Measurements from ENCODE around the gene OR2C1. TPM values are rescaled to one million over a fixed set of nuclear protein-coding genes. Genes with fewer than 3 reads are reported as not detected.
A peak's percentile ranks its signal among the peaks of the same experiment; 100 is the strongest.

Gene OR2C1
- total RNA-seq, 1 experiment from 2014 or later: not detected

DNA sequence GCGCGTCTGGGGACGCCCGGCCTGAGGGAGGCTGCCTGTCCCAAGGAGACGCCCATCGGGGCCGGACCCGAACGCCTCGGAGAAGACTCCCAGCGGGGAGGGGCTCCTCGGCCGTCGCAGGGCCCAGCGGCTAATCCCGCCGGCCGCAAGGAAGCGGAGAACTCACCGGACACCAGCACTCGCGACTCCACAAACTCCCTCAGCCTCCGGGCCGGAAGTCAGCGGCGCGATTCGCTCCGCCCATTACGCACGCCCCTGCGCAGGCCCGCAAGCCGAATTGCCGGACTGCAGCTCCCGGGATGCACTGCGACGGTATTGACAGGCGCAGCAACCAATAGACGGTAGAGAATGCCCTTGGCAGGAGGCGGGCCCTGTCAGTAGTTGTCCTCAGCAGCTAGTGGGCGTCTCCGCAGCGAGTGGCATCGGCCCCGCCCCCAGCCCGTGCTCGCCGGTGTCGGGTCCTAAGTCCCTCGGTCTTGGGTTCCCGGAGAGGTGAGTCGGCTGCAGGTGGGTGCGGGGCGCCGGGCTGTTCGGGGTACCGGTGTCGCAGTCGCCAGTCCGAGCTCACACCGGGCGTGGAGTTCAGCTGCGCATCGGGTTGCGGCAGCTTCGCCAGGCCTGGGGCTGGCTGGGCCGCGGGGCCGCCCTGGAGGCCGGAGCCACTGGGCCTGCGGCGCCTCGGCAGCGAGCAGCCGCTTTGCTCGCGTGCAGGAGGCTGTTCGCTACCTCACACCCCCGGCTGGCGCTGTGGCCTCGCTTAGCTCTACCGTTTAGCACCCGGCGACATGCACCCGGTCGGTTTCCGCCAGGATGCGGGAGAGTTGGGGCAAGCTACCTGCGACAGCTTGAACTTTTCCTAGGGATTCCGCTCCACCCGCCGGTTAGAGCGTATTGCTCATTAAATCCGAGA lies 45.3 kb downstream of the OR2C1 start, which contains the start of the genes ZNF174 and ZSCAN32 (continued):
- 0 out of 2 replicates have a peak, but pooled peaks have one; percentile 62 for TF ChIP-seq ESRRA (CRISPR knock-in tag; IDR thresholded peaks at IDR 0.05; ENCODE audit: borderline replicate concordance)
- TF ChIP-seq, protein P1, sequence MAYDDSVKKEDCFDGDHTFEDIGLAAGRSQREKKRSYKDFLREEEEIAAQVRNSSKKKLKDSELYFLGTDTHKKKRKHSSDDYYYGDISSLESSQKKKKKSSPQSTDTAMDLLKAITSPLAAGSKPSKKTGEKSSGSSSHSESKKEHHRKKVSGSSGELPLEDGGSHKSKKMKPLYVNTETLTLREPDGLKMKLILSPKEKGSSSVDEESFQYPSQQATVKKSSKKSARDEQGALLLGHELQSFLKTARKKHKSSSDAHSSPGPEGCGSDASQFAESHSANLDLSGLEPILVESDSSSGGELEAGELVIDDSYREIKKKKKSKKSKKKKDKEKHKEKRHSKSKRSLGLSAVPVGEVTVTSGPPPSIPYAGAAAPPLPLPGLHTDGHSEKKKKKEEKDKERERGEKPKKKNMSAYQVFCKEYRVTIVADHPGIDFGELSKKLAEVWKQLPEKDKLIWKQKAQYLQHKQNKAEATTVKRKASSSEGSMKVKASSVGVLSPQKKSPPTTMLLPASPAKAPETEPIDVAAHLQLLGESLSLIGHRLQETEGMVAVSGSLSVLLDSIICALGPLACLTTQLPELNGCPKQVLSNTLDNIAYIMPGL (CRISPR knock-in tag; IDR thresholded peaks at IDR 0.05): peak; percentile 4; the same call in 1 of the 2 replicates
- no peak for TF ChIP-seq JAZF1 (CRISPR knock-in tag; IDR thresholded peaks at IDR 0.05)
- no peak for TF ChIP-seq RORB (CRISPR knock-in tag; IDR thresholded peaks at IDR 0.05)
- TF ChIP-seq, protein P2, sequence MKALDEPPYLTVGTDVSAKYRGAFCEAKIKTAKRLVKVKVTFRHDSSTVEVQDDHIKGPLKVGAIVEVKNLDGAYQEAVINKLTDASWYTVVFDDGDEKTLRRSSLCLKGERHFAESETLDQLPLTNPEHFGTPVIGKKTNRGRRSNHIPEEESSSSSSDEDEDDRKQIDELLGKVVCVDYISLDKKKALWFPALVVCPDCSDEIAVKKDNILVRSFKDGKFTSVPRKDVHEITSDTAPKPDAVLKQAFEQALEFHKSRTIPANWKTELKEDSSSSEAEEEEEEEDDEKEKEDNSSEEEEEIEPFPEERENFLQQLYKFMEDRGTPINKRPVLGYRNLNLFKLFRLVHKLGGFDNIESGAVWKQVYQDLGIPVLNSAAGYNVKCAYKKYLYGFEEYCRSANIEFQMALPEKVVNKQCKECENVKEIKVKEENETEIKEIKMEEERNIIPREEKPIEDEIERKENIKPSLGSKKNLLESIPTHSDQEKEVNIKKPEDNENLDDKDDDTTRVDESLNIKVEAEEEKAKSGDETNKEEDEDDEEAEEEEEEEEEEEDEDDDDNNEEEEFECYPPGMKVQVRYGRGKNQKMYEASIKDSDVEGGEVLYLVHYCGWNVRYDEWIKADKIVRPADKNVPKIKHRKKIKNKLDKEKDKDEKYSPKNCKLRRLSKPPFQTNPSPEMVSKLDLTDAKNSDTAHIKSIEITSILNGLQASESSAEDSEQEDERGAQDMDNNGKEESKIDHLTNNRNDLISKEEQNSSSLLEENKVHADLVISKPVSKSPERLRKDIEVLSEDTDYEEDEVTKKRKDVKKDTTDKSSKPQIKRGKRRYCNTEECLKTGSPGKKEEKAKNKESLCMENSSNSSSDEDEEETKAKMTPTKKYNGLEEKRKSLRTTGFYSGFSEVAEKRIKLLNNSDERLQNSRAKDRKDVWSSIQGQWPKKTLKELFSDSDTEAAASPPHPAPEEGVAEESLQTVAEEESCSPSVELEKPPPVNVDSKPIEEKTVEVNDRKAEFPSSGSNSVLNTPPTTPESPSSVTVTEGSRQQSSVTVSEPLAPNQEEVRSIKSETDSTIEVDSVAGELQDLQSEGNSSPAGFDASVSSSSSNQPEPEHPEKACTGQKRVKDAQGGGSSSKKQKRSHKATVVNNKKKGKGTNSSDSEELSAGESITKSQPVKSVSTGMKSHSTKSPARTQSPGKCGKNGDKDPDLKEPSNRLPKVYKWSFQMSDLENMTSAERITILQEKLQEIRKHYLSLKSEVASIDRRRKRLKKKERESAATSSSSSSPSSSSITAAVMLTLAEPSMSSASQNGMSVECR (CRISPR knock-in tag; IDR thresholded peaks at IDR 0.05; ENCODE audit: borderline replicate concordance): peak; percentile 81; the same call in 1 of the 2 replicates
- TF ChIP-seq, protein P3, sequence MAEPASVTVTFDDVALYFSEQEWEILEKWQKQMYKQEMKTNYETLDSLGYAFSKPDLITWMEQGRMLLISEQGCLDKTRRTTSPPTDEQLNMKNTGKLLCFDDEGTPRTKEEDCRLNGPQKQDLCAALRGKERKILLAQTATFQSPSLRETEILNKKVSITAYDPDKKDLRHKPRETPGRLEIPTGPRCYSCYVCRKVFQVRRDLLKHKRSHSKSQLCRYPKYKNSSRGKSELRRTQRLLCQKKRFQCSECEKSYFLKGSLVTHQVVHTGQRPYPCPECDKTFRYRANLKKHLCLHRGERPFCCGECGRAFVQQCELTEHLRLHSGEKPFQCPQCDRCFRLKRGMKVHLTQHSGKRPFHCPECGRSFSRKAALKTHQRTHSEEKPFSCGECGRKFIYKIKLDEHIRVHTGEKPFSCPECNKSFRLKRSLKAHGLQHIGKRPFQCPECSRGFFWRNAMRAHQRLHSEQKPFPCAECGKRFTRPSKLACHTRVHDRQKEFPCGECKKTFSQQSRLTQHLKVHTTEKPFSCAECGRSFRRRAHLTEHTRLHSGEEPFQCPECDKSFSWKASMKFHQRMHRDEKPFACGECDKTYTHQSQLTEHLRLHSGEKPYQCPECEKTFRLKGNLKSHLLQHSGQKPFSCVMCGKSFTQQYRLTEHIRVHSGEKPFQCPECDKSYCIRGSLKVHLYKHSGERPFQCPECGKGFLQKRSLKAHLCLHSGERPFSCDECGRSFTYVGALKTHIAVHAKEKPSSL (CRISPR knock-in tag; conservative IDR thresholded peaks at IDR 0.05): no peak
- TF ChIP-seq CREM (CRISPR knock-in tag; IDR thresholded peaks at IDR 0.05): peak; percentile 73
- peak; percentile 68 for TF ChIP-seq GABPB1 (CRISPR knock-in tag; IDR thresholded peaks at IDR 0.05)
- 0 out of 2 replicates have a peak, but pooled peaks have one; percentile 23 for TF ChIP-seq ZNF317 (CRISPR knock-in tag; IDR thresholded peaks at IDR 0.05; ENCODE audit: borderline replicate concordance, low read depth)
- TF ChIP-seq, protein P4, sequence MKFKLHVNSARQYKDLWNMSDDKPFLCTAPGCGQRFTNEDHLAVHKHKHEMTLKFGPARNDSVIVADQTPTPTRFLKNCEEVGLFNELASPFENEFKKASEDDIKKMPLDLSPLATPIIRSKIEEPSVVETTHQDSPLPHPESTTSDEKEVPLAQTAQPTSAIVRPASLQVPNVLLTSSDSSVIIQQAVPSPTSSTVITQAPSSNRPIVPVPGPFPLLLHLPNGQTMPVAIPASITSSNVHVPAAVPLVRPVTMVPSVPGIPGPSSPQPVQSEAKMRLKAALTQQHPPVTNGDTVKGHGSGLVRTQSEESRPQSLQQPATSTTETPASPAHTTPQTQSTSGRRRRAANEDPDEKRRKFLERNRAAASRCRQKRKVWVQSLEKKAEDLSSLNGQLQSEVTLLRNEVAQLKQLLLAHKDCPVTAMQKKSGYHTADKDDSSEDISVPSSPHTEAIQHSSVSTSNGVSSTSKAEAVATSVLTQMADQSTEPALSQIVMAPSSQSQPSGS (CRISPR knock-in tag; IDR thresholded peaks at IDR 0.05; ENCODE audit: borderline replicate concordance, low read depth): no peak
- peak; percentile 49; the same call in 1 of the 2 replicates for TF ChIP-seq ZNF281 (CRISPR knock-in tag; IDR thresholded peaks at IDR 0.05)
- no peak for TF ChIP-seq CREB1 (CRISPR knock-in tag; IDR thresholded peaks at IDR 0.05)
- TF ChIP-seq ZNF121 (CRISPR knock-in tag; IDR thresholded peaks at IDR 0.05): no peak
- no peak for TF ChIP-seq CBFB (CRISPR knock-in tag; IDR thresholded peaks at IDR 0.05; ENCODE audit: low read depth)
- peak; percentile 79 for TF ChIP-seq TP53 (CRISPR knock-in tag; IDR thresholded peaks at IDR 0.05)
- no peak for TF ChIP-seq ZNF138 (CRISPR knock-in tag; conservative IDR thresholded peaks at IDR 0.05)
- TF ChIP-seq ZNF232 (CRISPR knock-in tag; IDR thresholded peaks at IDR 0.05): peak; percentile 89; the same call in 1 of the 2 replicates
- TF ChIP-seq ERG (CRISPR knock-in tag; IDR thresholded peaks at IDR 0.05): no peak
- TF ChIP-seq NR1H2 (CRISPR knock-in tag; IDR thresholded peaks at IDR 0.05): no peak
- TF ChIP-seq PRRX2 (CRISPR knock-in tag; IDR thresholded peaks at IDR 0.05): no peak
- no peak for TF ChIP-seq SOX15 (CRISPR knock-in tag; IDR thresholded peaks at IDR 0.05)
- no peak for TF ChIP-seq ELF4 (CRISPR knock-in tag; IDR thresholded peaks at IDR 0.05; ENCODE audit: low read depth)
- TF ChIP-seq MYBL2 (CRISPR knock-in tag; IDR thresholded peaks at IDR 0.05): peak; percentile 70; the same call in 1 of the 2 replicates
- no peak for TF ChIP-seq ZNF263 (CRISPR knock-in tag; IDR thresholded peaks at IDR 0.05; ENCODE audit: low read depth)

Data from WTC11 (cell line).